ENCODE results near the gene CDK2AP2. TPM values are rescaled to one million over a fixed set of nuclear protein-coding genes. Genes with fewer than 3 reads are reported as not detected.
"Not testable (repeated sequence)": the region's sequence is repeated elsewhere in the genome, so short reads cannot be mapped to it uniquely, and the experiment has no call there.

The CDK2AP2 gene
- total RNA-seq, 1 donor from 2014 or later, result 2.6 TPM

- no peaks in the 10 kb centered on the region for H3K36me3 ChIP-seq (ENCODE audit: control insufficient read depth in 3 of 3, insufficient read depth in 3 of 3, low read length in 3 of 3)
Measured at GRCh38 chr11:67517784-67518552, 10.0 kb upstream of the CDK2AP2 start.

DNA sequence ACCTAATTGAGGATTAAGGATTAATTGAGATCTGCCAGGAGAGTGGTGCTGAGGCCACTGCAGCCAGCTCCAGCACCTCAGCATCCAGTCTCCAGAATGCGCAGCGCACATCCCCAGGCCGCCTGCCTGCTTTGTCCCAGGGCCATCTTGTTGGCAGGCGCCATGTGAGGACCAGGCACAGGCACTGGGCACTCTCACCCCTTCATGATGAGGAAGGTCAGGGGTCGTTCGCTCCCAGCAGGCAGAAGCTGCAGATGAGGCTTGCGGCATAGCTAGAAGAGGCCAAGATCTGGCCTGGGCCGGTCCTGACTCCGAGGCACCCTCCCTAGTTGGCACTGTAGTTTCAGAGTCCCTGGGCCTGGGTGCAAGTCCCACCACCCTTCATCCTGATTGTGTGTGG lies 8.8 kb upstream of the CDK2AP2 start:
- no peak overlapping the region for H3K9ac ChIP-seq (ENCODE audit: low read depth in 1 of 3, low read length in 3 of 3)
- H3K4me1 ChIP-seq (ENCODE audit: control insufficient read depth in 3 of 3, insufficient read depth in 3 of 3, low read length in 3 of 3), result no peaks in the 10 kb centered on the region
- H3K36me3 ChIP-seq (ENCODE audit: control insufficient read depth in 3 of 3, insufficient read depth in 3 of 3, low read length in 3 of 3), result no peaks in the 10 kb centered on the region
- H3K4me3 ChIP-seq (ENCODE audit: low read length in 3 of 3), result no peak overlapping the region
- H3K27ac ChIP-seq (ENCODE audit: low read depth, low read length), result no peak overlapping the region
- peaks cover 0 to 5% (median 3%) of the 10 kb centered on the region in 3 donors for H3K27me3 ChIP-seq (ENCODE audit: control insufficient read depth in 3 of 3, insufficient read depth in 3 of 3, low read length in 3 of 3)
- no peaks in the 10 kb centered on the region for H3K9me3 ChIP-seq (ENCODE audit: control insufficient read depth in 3 of 3, low read length in 3 of 3)

More at GRCh38 chr11:67517784-67518552, 10.0 kb upstream of the CDK2AP2 start:
- H3K9me3 ChIP-seq (ENCODE audit: control insufficient read depth in 3 of 3, low read length in 3 of 3), result no peaks in the 10 kb centered on the region
- peaks cover 0 to 5% (median 3%) of the 10 kb centered on the region in 3 donors for H3K27me3 ChIP-seq (ENCODE audit: control insufficient read depth in 3 of 3, insufficient read depth in 3 of 3, low read length in 3 of 3)
- no peak overlapping the region for H3K4me3 ChIP-seq (ENCODE audit: low read length in 3 of 3)
- H3K9ac ChIP-seq (ENCODE audit: low read depth in 1 of 3, low read length in 3 of 3), result no peak overlapping the region
- no peak overlapping the region for H3K27ac ChIP-seq (ENCODE audit: low read depth, low read length)
- H3K4me1 ChIP-seq (ENCODE audit: control insufficient read depth in 3 of 3, insufficient read depth in 3 of 3, low read length in 3 of 3), result no peaks in the 10 kb centered on the region

GRCh38 chr11:67514116-67514515 lies 6.2 kb upstream of the CDK2AP2 start:
- Histone ChIP-seq H3K27ac (ENCODE audit: low read depth, low read length) (no peak overlapping the region), H3K4me1 (ENCODE audit: control insufficient read depth in 3 of 3, insufficient read depth in 3 of 3, low read length in 3 of 3) (peaks cover under 1 to 1% (median under 1%) of the 10 kb centered on the region in 3 donors), H3K4me3 (ENCODE audit: low read length in 3 of 3) (no peak overlapping the region), H3K36me3 (ENCODE audit: control insufficient read depth in 3 of 3, insufficient read depth in 3 of 3, low read length in 3 of 3) (no peaks in the 10 kb centered on the region), H3K27me3 (ENCODE audit: control insufficient read depth in 3 of 3, insufficient read depth in 3 of 3, low read length in 3 of 3) (peaks cover 0 to 5% (median 3%) of the 10 kb centered on the region in 3 donors), H3K9me3 (ENCODE audit: control insufficient read depth in 3 of 3, low read length in 3 of 3) (no peaks in the 10 kb centered on the region), H3K9ac (ENCODE audit: low read depth in 1 of 3, low read length in 3 of 3) (no peak overlapping the region)

GRCh38 chr11:67511558-67511957 lies 3.6 kb upstream of the CDK2AP2 start:
- H3K9me3 ChIP-seq (ENCODE audit: control insufficient read depth in 3 of 3, low read length in 3 of 3); H3K27me3 ChIP-seq (ENCODE audit: control insufficient read depth in 3 of 3, insufficient read depth in 3 of 3, low read length in 3 of 3); H3K27ac ChIP-seq (ENCODE audit: low read depth, low read length); H3K36me3 ChIP-seq (ENCODE audit: control insufficient read depth in 3 of 3, insufficient read depth in 3 of 3, low read length in 3 of 3); H3K9ac ChIP-seq (ENCODE audit: low read depth in 1 of 3, low read length in 3 of 3); H3K4me3 ChIP-seq (ENCODE audit: low read length in 3 of 3): not testable (repeated sequence)
- peaks cover 12 to 19% (median 17%) of the 10 kb centered on the region in 3 donors for H3K4me1 ChIP-seq (ENCODE audit: control insufficient read depth in 3 of 3, insufficient read depth in 3 of 3, low read length in 3 of 3)

GRCh38 chr11:67510023-67510345 lies 2.0 kb upstream of the CDK2AP2 start:
- Histone ChIP-seq H3K4me3 (ENCODE audit: low read length in 3 of 3) (no peak overlapping the region), H3K9me3 (ENCODE audit: control insufficient read depth in 3 of 3, low read length in 3 of 3) (no peaks in the 10 kb centered on the region), H3K36me3 (ENCODE audit: control insufficient read depth in 3 of 3, insufficient read depth in 3 of 3, low read length in 3 of 3) (peaks cover 0 to 4% (median 0%) of the 10 kb centered on the region in 3 donors), H3K4me1 (ENCODE audit: control insufficient read depth in 3 of 3, insufficient read depth in 3 of 3, low read length in 3 of 3) (peaks cover 22 to 32% (median 30%) of the 10 kb centered on the region in 3 donors), H3K27me3 (ENCODE audit: control insufficient read depth in 3 of 3, insufficient read depth in 3 of 3, low read length in 3 of 3) (peaks cover 0 to 5% (median 1%) of the 10 kb centered on the region in 3 donors), H3K27ac (ENCODE audit: low read depth, low read length) (no peak overlapping the region), H3K9ac (ENCODE audit: low read depth in 1 of 3, low read length in 3 of 3) (no peak overlapping the region)

GRCh38 chr11:67508486-67509121 lies 642 bp upstream of the CDK2AP2 start:
- H3K4me3 ChIP-seq (ENCODE audit: low read length in 3 of 3), result peak overlapping the region; percentile 80 to 94 (median 84)
- peak overlapping the region; percentile 96 for H3K27ac ChIP-seq (ENCODE audit: low read depth, low read length)
- peaks cover 0 to 4% (median 0%) of the 10 kb centered on the region in 3 donors for H3K36me3 ChIP-seq (ENCODE audit: control insufficient read depth in 3 of 3, insufficient read depth in 3 of 3, low read length in 3 of 3)
- H3K9me3 ChIP-seq (ENCODE audit: control insufficient read depth in 3 of 3, low read length in 3 of 3), result no peaks in the 10 kb centered on the region
- H3K27me3 ChIP-seq (ENCODE audit: control insufficient read depth in 3 of 3, insufficient read depth in 3 of 3, low read length in 3 of 3), result peaks cover under 1 to 7% (median 5%) of the 10 kb centered on the region in 3 donors
- peaks cover 27 to 42% (median 37%) of the 10 kb centered on the region in 3 donors for H3K4me1 ChIP-seq (ENCODE audit: control insufficient read depth in 3 of 3, insufficient read depth in 3 of 3, low read length in 3 of 3)
- H3K9ac ChIP-seq (ENCODE audit: low read depth in 1 of 3, low read length in 3 of 3), result peak overlapping the region; percentile 90 to 97 (median 93)

GRCh38 chr11:67507242-67507863 lies 609 bp downstream of the CDK2AP2 start:
- peak overlapping the region; percentile 76 to 97 (median 76) for H3K9ac ChIP-seq (ENCODE audit: low read depth in 1 of 3, low read length in 3 of 3)
- peak overlapping the region; percentile 96 for H3K27ac ChIP-seq (ENCODE audit: low read depth, low read length)
- H3K4me1 ChIP-seq (ENCODE audit: control insufficient read depth in 3 of 3, insufficient read depth in 3 of 3, low read length in 3 of 3), result peaks cover 27 to 43% (median 39%) of the 10 kb centered on the region in 3 donors

GRCh38 chr11:67506426-67507051 lies 1.4 kb downstream of the CDK2AP2 start:
- Histone ChIP-seq H3K27me3 (ENCODE audit: control insufficient read depth in 3 of 3, insufficient read depth in 3 of 3, low read length in 3 of 3) (peaks cover 3 to 7% (median 7%) of the 10 kb centered on the region in 3 donors), H3K9ac (ENCODE audit: low read depth in 1 of 3, low read length in 3 of 3) (peak overlapping the region; percentile 51 to 83 (median 73)), H3K4me3 (ENCODE audit: low read length in 3 of 3) (peak overlapping the region in 1 of 3 donors; percentile 29), H3K36me3 (ENCODE audit: control insufficient read depth in 3 of 3, insufficient read depth in 3 of 3, low read length in 3 of 3) (peaks cover 0 to 4% (median 0%) of the 10 kb centered on the region in 3 donors), H3K4me1 (ENCODE audit: control insufficient read depth in 3 of 3, insufficient read depth in 3 of 3, low read length in 3 of 3) (peaks cover 27 to 43% (median 39%) of the 10 kb centered on the region in 3 donors), H3K27ac (ENCODE audit: low read depth, low read length) (peak overlapping the region; percentile 96), H3K9me3 (ENCODE audit: control insufficient read depth in 3 of 3, low read length in 3 of 3) (no peaks in the 10 kb centered on the region)

More at GRCh38 chr11:67507242-67507863, 609 bp downstream of the CDK2AP2 start:
- peaks cover 3 to 7% (median 7%) of the 10 kb centered on the region in 3 donors for H3K27me3 ChIP-seq (ENCODE audit: control insufficient read depth in 3 of 3, insufficient read depth in 3 of 3, low read length in 3 of 3)
- H3K9me3 ChIP-seq (ENCODE audit: control insufficient read depth in 3 of 3, low read length in 3 of 3), result no peaks in the 10 kb centered on the region
- H3K36me3 ChIP-seq (ENCODE audit: control insufficient read depth in 3 of 3, insufficient read depth in 3 of 3, low read length in 3 of 3), result peaks cover 0 to 4% (median 0%) of the 10 kb centered on the region in 3 donors
- peak overlapping the region; percentile 80 to 88 (median 84) for H3K4me3 ChIP-seq (ENCODE audit: low read length in 3 of 3)

- Histone ChIP-seq H3K4me1 (ENCODE audit: control insufficient read depth in 3 of 3, insufficient read depth in 3 of 3, low read length in 3 of 3) (peaks cover 27 to 43% (median 39%) of the 10 kb centered on the region in 3 donors), H3K27me3 (ENCODE audit: control insufficient read depth in 3 of 3, insufficient read depth in 3 of 3, low read length in 3 of 3) (peaks cover 3 to 7% (median 7%) of the 10 kb centered on the region in 3 donors), H3K27ac (ENCODE audit: low read depth, low read length) (peak overlapping the region; percentile 96), H3K9me3 (ENCODE audit: control insufficient read depth in 3 of 3, low read length in 3 of 3) (no peaks in the 10 kb centered on the region), H3K36me3 (ENCODE audit: control insufficient read depth in 3 of 3, insufficient read depth in 3 of 3, low read length in 3 of 3) (peaks cover 0 to 4% (median 3%) of the 10 kb centered on the region in 3 donors), H3K9ac (ENCODE audit: low read depth in 1 of 3, low read length in 3 of 3) (peak overlapping the region; percentile 66 to 83 (median 73)), H3K4me3 (ENCODE audit: low read length in 3 of 3) (peak overlapping the region; percentile 63 to 72 (median 65))
Measured at GRCh38 chr11:67505605-67506396, 2.2 kb downstream of the CDK2AP2 start.
